MV-4-11 (cell line): ENCODE data around the gene MPV17L2.
"Not testable (repeated sequence)": the region's sequence is repeated elsewhere in the genome, so short reads cannot be mapped to it uniquely, and the experiment has no call there.

Experiments
- DNase-seq: peaks from one replicate; lab custom pipeline; 2025; lab: John Stamatoyannopoulos, UW

MPV17L2 gene

GRCh38 chr19:18193388-18194180, 566 bp downstream of the MPV17L2 start:
- DNase-seq: no peak

DNA sequence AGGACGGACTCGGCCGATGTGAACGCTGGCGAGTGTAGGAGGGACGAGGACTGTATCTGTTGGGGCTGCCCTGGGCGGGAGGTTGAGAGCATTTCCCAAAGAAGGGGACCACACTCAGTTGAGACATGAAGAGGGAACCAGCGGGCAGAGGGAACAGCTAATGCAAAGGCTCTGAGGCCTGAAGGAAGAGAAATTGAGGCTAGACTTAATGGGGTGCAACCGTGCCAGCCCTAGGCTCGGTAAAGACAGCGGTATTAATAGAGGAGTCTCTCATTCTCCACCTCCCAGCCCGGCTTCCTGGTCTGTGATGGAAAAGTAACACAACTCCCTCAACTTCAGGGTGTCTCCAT, 1.1 kb downstream of the MPV17L2 start:
- no peak for DNase-seq

- peak; percentile 63 for DNase-seq
Observed at GRCh38 chr19:18194554-18195238, 1.7 kb downstream of the MPV17L2 start.

DNA sequence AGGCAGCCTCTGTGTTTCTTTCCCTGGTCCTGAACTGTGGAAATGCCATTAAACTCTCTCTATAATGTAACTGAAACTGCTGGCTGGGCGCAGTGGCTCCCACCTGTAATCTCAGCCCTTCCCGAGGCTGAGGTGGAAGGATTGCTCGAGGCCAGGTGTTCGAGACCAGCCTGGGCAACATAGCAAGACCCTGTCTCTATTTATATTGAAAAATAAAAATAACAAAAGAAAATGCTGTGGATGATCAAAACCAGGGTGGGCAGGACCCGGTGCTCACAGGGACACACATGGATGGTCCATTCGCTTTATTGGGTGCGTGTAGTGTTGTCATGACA, 3.5 kb downstream of the MPV17L2 start:
- no peak for DNase-seq

- no peak for DNase-seq
Observed at GRCh38 chr19:18197306-18197705, 4.3 kb downstream of the MPV17L2 start.

- no peak for DNase-seq
Observed at GRCh38 chr19:18197941-18198340, 4.9 kb downstream of the MPV17L2 start.

- no peak for DNase-seq
Observed at GRCh38 chr19:18198374-18198773, 5.4 kb downstream of the MPV17L2 start.

DNA sequence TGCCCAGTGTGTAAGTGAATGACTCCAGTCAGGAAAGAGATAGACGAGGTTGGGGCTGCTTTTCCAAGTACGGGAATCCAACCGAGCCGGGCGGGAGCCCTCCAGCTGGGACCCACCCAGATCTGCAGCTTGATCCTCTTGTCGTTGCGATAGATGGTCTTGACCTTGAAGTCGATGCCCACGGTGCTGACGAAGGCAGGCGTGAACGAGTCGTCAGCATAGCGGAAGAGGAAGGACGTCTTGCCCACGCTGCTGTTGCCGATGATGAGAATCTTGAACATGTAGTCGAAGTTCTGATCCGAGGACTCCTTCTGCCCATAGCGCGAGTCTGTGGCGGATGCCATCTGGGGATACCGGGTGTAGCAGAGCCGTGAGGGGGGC, 9.4 kb downstream of the MPV17L2 start:
- DNase-seq: no peak

- DNase-seq: peak; percentile 38
Observed at GRCh38 chr19:18202778-18203407, 9.9 kb downstream of the MPV17L2 start.

DNA sequence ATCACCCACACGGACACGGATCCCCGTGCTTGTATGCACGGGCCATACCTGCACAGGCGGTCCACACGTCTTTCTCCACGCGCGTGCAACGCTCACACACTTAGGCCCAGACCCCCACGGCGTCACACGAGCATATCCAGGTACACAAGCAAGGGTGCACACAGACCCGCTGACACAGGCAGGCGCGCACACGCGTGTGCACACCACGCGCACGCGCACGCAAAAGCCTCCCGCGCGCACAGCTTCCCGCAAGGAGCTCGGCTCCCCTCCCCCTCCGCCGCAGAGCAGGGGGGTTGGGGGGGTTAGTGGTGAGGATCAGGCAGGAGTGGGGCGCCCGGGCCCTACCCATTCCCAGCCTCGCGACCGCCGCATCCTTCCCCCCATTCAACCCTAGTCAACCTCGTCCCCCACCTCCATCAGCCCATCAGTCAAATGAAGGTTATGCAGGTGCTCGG, 10.4 kb downstream of the MPV17L2 start:
- DNase-seq: peak; percentile 57

DNA sequence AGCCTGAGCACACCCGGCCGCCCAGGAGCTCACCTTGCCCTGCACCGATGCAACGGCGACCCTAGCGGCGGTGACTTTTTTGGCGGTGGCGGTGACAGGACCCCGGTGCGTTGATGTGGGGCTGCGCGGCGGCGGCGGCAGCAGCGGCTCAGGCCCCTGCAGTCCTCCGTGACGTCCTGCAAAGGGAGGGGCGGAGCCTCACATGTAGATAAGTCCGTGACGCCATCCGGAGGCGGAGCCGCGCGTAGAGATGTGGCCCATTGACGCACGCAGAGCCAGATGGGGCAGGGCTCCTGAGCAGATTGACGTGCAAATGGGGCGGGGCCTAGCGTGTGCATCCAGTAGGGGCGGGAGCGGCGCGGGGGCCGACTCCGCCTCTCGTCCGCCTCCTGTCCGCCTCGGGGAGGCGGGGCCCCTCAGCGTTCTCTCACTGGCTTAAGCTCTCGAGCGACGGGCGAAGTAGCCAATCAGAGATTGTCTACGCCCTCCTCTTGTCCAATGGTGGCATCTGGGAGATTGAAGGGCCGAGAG, 10.9 kb downstream of the MPV17L2 start, which contains the start of gene RAB3A:
TSS of gene RAB3A (minus strand) at position 180 of the 531 bp plus-strand sequence. CDS start 1,302 bp downstream, outside the sequence.
- peak; percentile 100 for DNase-seq

DNA sequence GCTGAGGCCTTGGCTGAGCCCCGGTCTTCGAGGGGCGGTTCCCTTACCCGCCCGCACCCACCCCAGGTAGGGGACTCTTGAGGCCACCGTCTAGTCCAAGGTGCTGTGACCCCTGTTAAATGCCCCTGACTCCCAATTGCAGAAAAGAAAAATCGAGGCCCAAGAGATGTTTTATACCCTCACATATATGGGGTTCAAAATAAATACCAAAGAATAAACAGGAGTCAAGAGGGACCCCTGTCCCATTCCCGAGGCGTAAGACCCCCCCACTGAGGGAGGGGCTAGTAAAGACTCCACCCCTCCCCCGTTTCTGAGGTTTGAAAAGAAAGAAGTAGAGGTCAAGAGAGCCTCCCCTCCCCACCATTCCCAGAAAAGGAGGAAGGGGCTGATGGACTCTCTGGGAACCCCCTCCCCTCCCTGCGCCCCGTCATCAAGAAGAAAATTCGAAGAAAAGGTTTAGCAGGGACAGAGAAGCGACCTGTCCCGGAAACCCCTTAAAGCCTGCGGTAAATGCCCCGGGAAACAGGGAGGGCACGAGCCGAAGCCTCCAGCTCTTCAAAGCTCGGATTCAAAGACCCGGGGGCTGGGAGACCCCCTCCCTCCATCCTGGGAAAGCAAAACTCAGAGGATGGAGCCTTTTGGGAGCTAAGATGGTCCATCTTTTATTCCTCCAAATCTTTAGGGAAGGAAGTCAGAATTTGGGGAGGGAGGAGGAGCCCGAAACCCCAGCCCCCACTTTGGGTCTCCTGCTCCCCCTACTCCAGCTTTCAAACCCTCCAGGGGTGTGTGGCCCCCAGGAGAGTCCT, 11.6 kb downstream of the MPV17L2 start:
- DNase-seq: peak; percentile 83

DNA sequence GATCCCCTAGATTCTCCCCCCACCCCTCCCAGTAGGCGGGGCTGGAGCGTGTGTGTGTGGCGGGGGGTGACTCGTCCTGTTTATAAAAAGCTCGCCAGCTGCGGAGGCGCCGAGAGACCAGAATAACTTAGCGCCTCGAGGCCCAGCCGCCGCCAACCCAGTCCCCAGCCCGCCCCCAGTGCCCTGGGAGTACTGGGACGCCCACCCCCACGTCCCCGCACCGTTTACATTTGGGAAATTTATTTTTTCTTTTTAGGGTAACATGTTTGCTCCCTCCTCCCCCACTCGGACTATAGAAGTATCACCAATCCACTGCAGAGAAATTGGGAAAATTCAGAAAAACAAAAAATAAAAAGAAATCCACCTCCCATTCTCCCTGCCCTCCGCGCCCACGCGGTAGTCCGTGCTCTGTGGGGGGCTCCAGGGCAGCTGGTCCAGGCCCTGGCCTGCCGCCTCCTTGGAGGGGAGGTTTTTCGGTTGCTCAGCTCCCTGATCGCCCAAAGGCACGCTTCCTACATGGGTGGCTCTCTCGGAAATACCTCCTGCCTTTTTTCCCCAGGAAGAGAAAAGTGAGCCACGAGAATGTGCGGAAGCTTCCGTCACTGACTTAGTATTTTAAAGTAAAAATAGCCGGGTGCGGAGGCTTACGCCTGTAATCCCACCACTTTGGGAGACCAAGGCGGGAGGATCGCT, 12.3 kb downstream of the MPV17L2 start:
- DNase-seq: peak; percentile 63

GRCh38 chr19:18206018-18206417, 13.0 kb downstream of the MPV17L2 start:
- DNase-seq: no peak

DNA sequence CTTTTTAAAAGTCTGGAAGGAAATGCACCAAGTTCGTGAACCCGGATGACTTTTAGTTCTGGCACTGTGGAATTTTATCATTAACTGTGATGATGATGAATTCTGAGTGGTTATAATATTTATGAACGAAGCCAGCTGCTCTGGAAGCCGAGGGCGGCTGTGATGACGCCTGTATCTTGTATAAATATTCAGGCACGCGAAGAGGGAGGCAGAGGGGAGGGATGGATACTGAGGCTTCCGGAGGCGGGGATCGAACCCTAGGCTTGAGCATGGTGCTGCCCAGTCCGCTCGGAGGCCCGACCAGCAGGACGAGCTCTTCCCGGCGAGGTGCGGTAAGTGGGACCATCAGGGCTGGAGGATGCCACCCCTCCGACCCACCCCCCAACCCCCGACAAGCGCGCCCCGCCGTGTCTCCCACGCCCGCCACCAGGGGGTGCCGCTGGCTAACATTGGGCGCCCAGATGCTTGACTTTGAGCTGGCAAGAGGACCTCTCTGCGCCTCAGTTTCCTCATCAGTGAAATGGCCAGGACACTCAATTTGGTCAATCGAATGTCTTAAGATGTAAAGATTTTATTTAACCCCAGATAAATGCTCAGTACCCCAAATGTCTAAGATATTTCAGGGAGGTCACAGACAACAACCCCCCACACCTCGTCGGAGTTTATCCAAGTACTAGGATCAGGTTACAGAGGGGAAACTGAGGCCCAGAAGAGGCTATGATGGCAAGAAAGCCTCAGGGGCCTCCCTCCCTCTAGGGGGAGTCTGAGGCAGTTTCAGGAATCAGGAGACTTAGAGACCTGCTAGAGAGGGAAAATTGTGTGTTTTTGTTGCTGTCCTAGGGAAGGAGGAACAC, 15.3 kb downstream of the MPV17L2 start:
- no peak for DNase-seq

- DNase-seq: not testable (repeated sequence)
Observed at GRCh38 chr19:18209912-18210311, 16.9 kb downstream of the MPV17L2 start.

- no peak for DNase-seq
Observed at GRCh38 chr19:18211683-18212082, 18.7 kb downstream of the MPV17L2 start.

DNA sequence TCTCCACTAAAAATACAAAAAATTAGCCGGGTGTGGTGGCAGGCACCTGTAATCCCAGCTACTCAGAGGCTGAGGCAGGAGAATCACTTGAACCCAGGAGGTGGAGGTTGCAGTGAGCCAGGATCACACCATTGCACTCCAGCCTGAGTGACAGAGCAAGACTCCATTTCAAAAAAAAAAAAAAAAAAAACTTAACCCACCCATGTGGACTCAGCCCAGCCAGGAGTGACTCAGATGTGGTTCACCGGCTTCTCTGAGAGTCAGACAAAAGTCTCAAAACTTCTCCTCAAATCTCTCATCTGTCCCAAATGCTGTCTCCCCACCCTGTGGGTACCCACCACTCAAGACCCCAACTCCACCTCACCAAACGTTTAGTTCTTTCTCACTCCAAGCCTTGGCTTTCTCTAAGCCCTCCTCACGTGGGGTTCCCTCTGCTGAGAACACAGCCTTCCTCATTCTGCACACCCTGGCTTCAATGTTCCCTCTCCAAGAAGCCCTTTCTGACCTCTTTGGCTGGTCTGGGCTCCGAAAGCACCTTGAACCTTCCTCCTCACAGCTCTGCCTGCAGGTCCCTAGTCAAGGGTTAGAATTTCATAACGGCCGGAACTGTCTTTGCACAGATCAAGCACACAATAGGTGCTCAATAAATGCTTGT, 21.9 kb downstream of the MPV17L2 start:
- peak; percentile 68 for DNase-seq

- DNase-seq: no peak
Observed at GRCh38 chr19:18216789-18217188, 23.8 kb downstream of the MPV17L2 start.

GRCh38 chr19:18218159-18218558, 25.1 kb downstream of the MPV17L2 start:
- no peak for DNase-seq
